Keratinocyte (primary cell): ENCODE measurements around the gene CALCOCO1. TPM values are rescaled to one million over a fixed set of nuclear protein-coding genes. Genes with fewer than 3 reads are reported as not detected.

Experiments used
- DNase-seq: peaks from one replicate; pipeline ENCODE4 v3.0.0-alpha.2; 2011; ENCODE audit warnings: low read depth, missing footprints, low spot score
- FAIRE-seq: peaks from 2 replicates; lab custom pipeline; 2011; peaks lifted over from hg19 to GRCh38; lab: Jason Lieb, UNC
- H2AFZ ChIP-seq: 2 replicates; pipeline ENCODE4 v1.6.0; 2012; ENCODE audit warnings: low read length, control low read depth, inconsistent platforms; ENCODE audit not compliant: control insufficient read depth
- H3K27ac ChIP-seq: 2 replicates; pipeline ENCODE4 v1.5.1; 2011; ENCODE audit warnings: low read length; ENCODE audit not compliant: control insufficient read depth, insufficient read depth
- H3K27me3 ChIP-seq: 3 replicates; pipeline ENCODE4 v1.6.0; 2011; ENCODE audit warnings: low read length; ENCODE audit not compliant: control insufficient read depth, insufficient read depth; ENCODE audit errors: extremely low read depth
- H3K36me3 ChIP-seq, 2 experiments: 2 replicates in 1 of 2; 3 replicates in 1 of 2; pipeline ENCODE4 v1.5.1; 2011; ENCODE audit warnings: low read length in 2 of 2, mild to moderate bottlenecking in 1 of 2; ENCODE audit not compliant: control insufficient read depth in 2 of 2, insufficient read depth in 2 of 2; ENCODE audit errors: extremely low read depth in 1 of 2
- H3K4me1 ChIP-seq: 3 replicates; pipeline ENCODE4 v1.5.1; 2011; ENCODE audit warnings: low read length; ENCODE audit not compliant: control insufficient read depth, insufficient read depth; ENCODE audit errors: extremely low read depth
- H3K4me2 ChIP-seq: 3 replicates; pipeline ENCODE4 v1.6.0; 2011; ENCODE audit warnings: low read depth, low read length; ENCODE audit not compliant: control insufficient read depth, insufficient read depth; ENCODE audit errors: extremely low read depth
- H3K4me3 ChIP-seq, 3 experiments: fragments of 200-600 bp in 1 of 3; sonication (generic) in 1 of 3; 2 replicates in 2 of 3; 3 replicates in 1 of 3; pipeline ENCODE4 v1.5.1; 2011 to 2016; ENCODE audit warnings: low read length in 3 of 3, mild to moderate bottlenecking in 3 of 3, control low read depth in 2 of 3, inconsistent platforms in 1 of 3, low read depth in 1 of 3, mixed read lengths in 1 of 3, mixed run types in 1 of 3, moderate library complexity in 1 of 3; ENCODE audit not compliant: control insufficient read depth in 2 of 3, insufficient read depth in 2 of 3; ENCODE audit errors: extremely low read depth in 1 of 3
- H3K79me2 ChIP-seq: 2 replicates; pipeline ENCODE4 v1.6.0; 2012; ENCODE audit warnings: low read length; ENCODE audit not compliant: control insufficient read depth, insufficient read depth
- H3K9ac ChIP-seq: 3 replicates; pipeline ENCODE4 v1.6.0; 2011; ENCODE audit warnings: low read length; ENCODE audit not compliant: control insufficient read depth, insufficient read depth; ENCODE audit errors: extremely low read depth
- H3K9me1 ChIP-seq: 3 replicates; pipeline ENCODE4 v1.6.0; 2011; ENCODE audit warnings: low read length; ENCODE audit not compliant: control insufficient read depth, insufficient read depth; ENCODE audit errors: extremely low read depth
- H3K9me3 ChIP-seq: 2 replicates; pipeline ENCODE4 v1.5.1; 2012; ENCODE audit warnings: low read depth, low read length; ENCODE audit not compliant: control insufficient read depth
- H4K20me1 ChIP-seq: 3 replicates; pipeline ENCODE4 v1.6.0; 2011; ENCODE audit warnings: low read length; ENCODE audit not compliant: control insufficient read depth, insufficient read depth; ENCODE audit errors: extremely low read depth
- CTCF ChIP-seq, 3 experiments: IDR thresholded peaks in 1 of 3; conservative IDR thresholded peaks in 1 of 3; optimal IDR thresholded peaks in 1 of 3; 2 replicates in 2 of 3; 3 replicates in 1 of 3; pipeline versions ENCODE3 to v1.5.1; 2011; ENCODE audit warnings: low read length in 3 of 3, mild to moderate bottlenecking in 3 of 3, moderate library complexity in 2 of 3, control low read depth in 1 of 3, inconsistent platforms in 1 of 3; ENCODE audit not compliant: insufficient read depth in 2 of 3; ENCODE audit errors: extremely low read depth in 1 of 3
- EZH2 ChIP-seq: IDR thresholded peaks from one replicate; pipeline ENCODE4 v1.6.1; 2012; ENCODE audit warnings: inconsistent platforms, mild to moderate bottlenecking, low read length, moderate library complexity
- dilution Hi-C: fragments of 300-500 bp; cut with MboI; formaldehyde crosslinking; loops from one replicate; pipeline ENCODE4 v1.7.0; 2020; ENCODE audit warnings: low sequenced_read_pairs; ENCODE audit not compliant: extremely low pct_ligation_motif_present
- polyA plus RNA-seq, 5 experiments: library from polyadenylated mRNA; depleted of rRNA in 3 of 5; stranded (reverse) in 3 of 5; stranded (forward) in 1 of 5; unstranded in 1 of 5; fragments of >200 nt; gene quantifications; 1 replicate in 1 of 5; 2 replicates in 3 of 5; 3 replicates in 1 of 5; pipeline versions ENCODE4 v1.2.1 to v1.2.3, GENCODE V29; 2011 to 2012; ENCODE audit warnings: missing spikeins in 2 of 5, low read depth in 1 of 5, low replicate concordance in 1 of 5

CALCOCO1 gene
- polyA plus RNA-seq, 1 donor (not counting 4 experiments of a cell fraction or from before 2014, with no cell fraction given) = 67.3 TPM

- DNase-seq (no peak), FAIRE-seq (no peak)
- H3K9me3 ChIP-seq = no peaks in the 10 kb centered on the region
- no peak overlapping the region for H3K4me3 ChIP-seq
- TF ChIP-seq EZH2 (no peak), CTCF (optimal IDR thresholded peaks at IDR 0.05 in 1 of 3, IDR thresholded peaks at IDR 0.05 in 1 of 3, conservative IDR thresholded peaks at IDR 0.05 in 1 of 3; ENCODE audit: extremely low read depth in 1 of 3, insufficient read depth in 2 of 3, low read length in 3 of 3) (no peak)
- no peak overlapping the region for H3K27ac ChIP-seq
- H3K9me1 ChIP-seq = no peaks in the 10 kb centered on the region
- H3K27me3 ChIP-seq = peaks cover 63% of the 10 kb centered on the region
- H2AFZ ChIP-seq = no peak overlapping the region
- no peaks in the 10 kb centered on the region for H3K36me3 ChIP-seq
- no peaks in the 10 kb centered on the region for H4K20me1 ChIP-seq
- H3K79me2 ChIP-seq = no peaks in the 10 kb centered on the region
- dilution Hi-C loops = loop anchor here (25.0 kb wide), 1 partner anchor 183 kb away; the partner anchor contains the start of gene HOXC13
- H3K4me1 ChIP-seq = peaks cover 5% of the 10 kb centered on the region
- H3K4me2 ChIP-seq = no peak overlapping the region
- H3K9ac ChIP-seq = no peak overlapping the region
These were observed 27.5 kb upstream of the CALCOCO1 start for GRCh38 chr12:53754633-53755264.

GRCh38 chr12:53754188-53754585 is 26.9 kb upstream of the CALCOCO1 start:
- no peak overlapping the region for H3K9ac ChIP-seq
- H2AFZ ChIP-seq = no peak overlapping the region
- no peaks in the 10 kb centered on the region for H3K9me3 ChIP-seq
- DNase-seq = no peak
- TF ChIP-seq CTCF (optimal IDR thresholded peaks at IDR 0.05 in 1 of 3, IDR thresholded peaks at IDR 0.05 in 1 of 3, conservative IDR thresholded peaks at IDR 0.05 in 1 of 3; ENCODE audit: extremely low read depth in 1 of 3, insufficient read depth in 2 of 3, low read length in 3 of 3) (no peak), EZH2 (no peak)
- dilution Hi-C loops = loop anchor here (25.0 kb wide), 1 partner anchor 183 kb away; the partner anchor contains the start of gene HOXC13
- H3K4me3 ChIP-seq = no peak overlapping the region
- no peak overlapping the region for H3K27ac ChIP-seq
- H3K79me2 ChIP-seq = no peaks in the 10 kb centered on the region
- H3K27me3 ChIP-seq = peaks cover 66% of the 10 kb centered on the region
- no peak overlapping the region for H3K4me2 ChIP-seq
- FAIRE-seq = no peak
- H3K4me1 ChIP-seq = peaks cover 5% of the 10 kb centered on the region
- no peaks in the 10 kb centered on the region for H4K20me1 ChIP-seq
- no peaks in the 10 kb centered on the region for H3K9me1 ChIP-seq
- no peaks in the 10 kb centered on the region for H3K36me3 ChIP-seq
